Naive thymus-derived CD4-positive, alpha-beta T cell (primary cell): ENCODE data around the gene CCDC137. TPM values are rescaled to one million over a fixed set of nuclear protein-coding genes. Genes with fewer than 3 reads are reported as not detected.

Source experiments
- ATAC-seq: fragments of 150-1000 bp; cut with Tn5 transposase; 2 replicates; pipeline ENCODE4 v1.10.0; 2021; ENCODE audit warnings: mild to moderate bottlenecking, moderate library complexity
- CTCF ChIA-PET: fragments of 350-600 bp; sonication (Branson Sonifier 250); formaldehyde crosslinking; loops from one replicate; lab custom pipeline; 2021; ENCODE audit warnings: antibody characterized with exemption; lab: Charles Lee
- POLR2A ChIA-PET: fragments of 350-600 bp; sonication (Branson Sonifier 250); formaldehyde crosslinking; loops from one replicate; lab custom pipeline; 2021; ENCODE audit warnings: antibody characterized with exemption, inconsistent platforms; lab: Charles Lee
- DNase-seq, 9 donors: peaks; one replicate each; pipeline versions ENCODE4 v3.0.0 to v3.0.0-alpha.2; 2020 to 2022; ENCODE audit warnings: mixed read lengths in 1 of 9
- H3K27ac ChIP-seq: one replicate; pipeline ENCODE4 v1.7.0; 2013; ENCODE audit warnings: mild to moderate bottlenecking, low read depth, low read length, moderate library complexity
- H3K27me3 ChIP-seq, 2 donors: one replicate each; pipeline ENCODE4 v1.7.0; 2013; ENCODE audit warnings: low read length in 2 of 2, mild to moderate bottlenecking in 2 of 2, moderate library complexity in 2 of 2; ENCODE audit not compliant: control insufficient read depth in 2 of 2, insufficient read depth in 2 of 2
- H3K36me3 ChIP-seq, 3 experiments: 1 replicate in 2 of 3; 2 replicates in 1 of 3; pipeline ENCODE4 v1.7.0; 2013; ENCODE audit warnings: low read length in 3 of 3, mild to moderate bottlenecking in 3 of 3, moderate library complexity in 1 of 3; ENCODE audit not compliant: insufficient read depth in 3 of 3, control insufficient read depth in 2 of 3
- H3K4me1 ChIP-seq, 2 donors: one replicate each; pipeline ENCODE4 v1.7.0; 2013; ENCODE audit warnings: low read length in 2 of 2, mild to moderate bottlenecking in 2 of 2, moderate library complexity in 1 of 2; ENCODE audit not compliant: control insufficient read depth in 2 of 2, insufficient read depth in 2 of 2
- H3K4me3 ChIP-seq: 2 replicates; pipeline ENCODE4 v1.7.0; 2013; ENCODE audit warnings: mild to moderate bottlenecking, low read length
- H3K9me3 ChIP-seq, 3 experiments: 1 replicate in 2 of 3; 2 replicates in 1 of 3; pipeline ENCODE4 v1.7.0; 2013; ENCODE audit warnings: low read length in 3 of 3; ENCODE audit not compliant: control insufficient read depth in 2 of 3
- H3K27ac Mint-ChIP-seq, 9 donors: one replicate each; pipeline ENCODE4 v1.8.0; 2020 to 2022; ENCODE audit warnings: mixed read lengths in 9 of 9, mild to moderate bottlenecking in 8 of 9, moderate library complexity in 5 of 9, inconsistent platforms in 2 of 9
- H3K27me3 Mint-ChIP-seq, 5 donors: one replicate each; pipeline ENCODE4 v1.8.0; 2021 to 2022; ENCODE audit warnings: mixed read lengths in 5 of 5, mild to moderate bottlenecking in 1 of 5
- H3K36me3 Mint-ChIP-seq, 5 donors: one replicate each; pipeline ENCODE4 v1.8.0; 2020 to 2022; ENCODE audit warnings: mixed read lengths in 5 of 5, mild to moderate bottlenecking in 3 of 5, inconsistent platforms in 1 of 5
- H3K4me1 Mint-ChIP-seq, 7 donors: one replicate each; pipeline ENCODE4 v1.8.0; 2020 to 2022; ENCODE audit warnings: mixed read lengths in 7 of 7, mild to moderate bottlenecking in 3 of 7, inconsistent platforms in 1 of 7
- H3K4me3 Mint-ChIP-seq, 10 donors: one replicate each; pipeline ENCODE4 v1.8.0; 2020 to 2022; ENCODE audit warnings: mild to moderate bottlenecking in 10 of 10, mixed read lengths in 10 of 10, moderate library complexity in 6 of 10, inconsistent platforms in 2 of 10
- H3K9me3 Mint-ChIP-seq, 11 donors: one replicate each; pipeline ENCODE4 v1.8.0; 2020 to 2022; ENCODE audit warnings: mixed read lengths in 11 of 11, mild to moderate bottlenecking in 4 of 11, inconsistent platforms in 1 of 11, moderate library complexity in 1 of 11
- intact Hi-C, 2 donors: fragments of 100-400 bp; cut with micrococcal nuclease; formaldehyde crosslinking; loops; one replicate each; pipeline ENCODE4 v1.15.1; 2023
- polyA plus RNA-seq, 2 donors: library from polyadenylated mRNA; unstranded; fragments of 300-500 nt; fragmentation: Illumina TruSeq; gene quantifications; one replicate each; pipeline ENCODE4 v1.2.3, GENCODE V29; 2021
- total RNA-seq, 6 experiments: library from RNA in 5 of 6; stranded (reverse) in 5 of 6; gene quantifications; 1 replicate in 5 of 6; 2 replicates in 1 of 6; pipeline ENCODE4 v1.2.3 and lab custom pipeline; 2021 to 2026

Gene CCDC137
- total and polyA plus RNA-seq, 7 experiments from 2014 or later, result 10.0 to 33.5 (median 26.0) TPM

GRCh38 chr17:81686614-81687013 is 20.1 kb downstream of the CCDC137 start:
- ATAC-seq, result no peak
- H3K4me1 ChIP-seq, result peaks cover 22 to 24% of the 10 kb centered on the region in 2 donors
- no peak overlapping the region for H3K27ac Mint-ChIP-seq
- no peaks in the 10 kb centered on the region for H3K9me3 ChIP-seq
- no peak for DNase-seq
- ChIA-PET CTCF (no interaction called here), POLR2A (no interaction called here)
- intact Hi-C loops, result loop anchor here in 1 of 2 donors (10.0 kb wide), 1 partner anchor 348 kb away; the partner anchor contains the start of genes DCXR and RAC3
- H3K4me3 ChIP-seq, result no peak overlapping the region
- peaks cover 0 to 3% (median 0%) of the 10 kb centered on the region in 5 donors for H3K27me3 Mint-ChIP-seq
- H3K9me3 Mint-ChIP-seq, result peaks cover 0 to 4% (median 0%) of the 10 kb centered on the region in 11 donors
- H3K4me3 Mint-ChIP-seq, result no peak overlapping the region
- H3K36me3 ChIP-seq, result peaks cover 10 to 64% (median 28%) of the 10 kb centered on the region in 3 experiments
- peaks cover 27 to 50% (median 40%) of the 10 kb centered on the region in 7 donors for H3K4me1 Mint-ChIP-seq
- H3K36me3 Mint-ChIP-seq, result peaks cover 2 to 23% (median 5%) of the 10 kb centered on the region in 5 donors
- H3K27me3 ChIP-seq, result no peaks in the 10 kb centered on the region
- H3K27ac ChIP-seq, result no peak overlapping the region

GRCh38 chr17:81687770-81688541 is 21.4 kb downstream of the CCDC137 start:
- CTCF ChIA-PET, result no interaction called here
- H3K4me3 ChIP-seq, result no peak overlapping the region
- no peak overlapping the region for H3K27ac ChIP-seq
- H3K36me3 ChIP-seq, result peaks cover 10 to 77% (median 28%) of the 10 kb centered on the region in 3 experiments
- H3K27me3 ChIP-seq, result no peaks in the 10 kb centered on the region
- Mint-ChIP-seq H3K4me1 (peaks cover 22 to 43% (median 30%) of the 10 kb centered on the region in 7 donors), H3K9me3 (peaks cover 0 to 4% (median 0%) of the 10 kb centered on the region in 11 donors), H3K27ac (peak overlapping the region in 1 of 9 donors; percentile 21), H3K36me3 (peaks cover 0 to 29% (median 5%) of the 10 kb centered on the region in 5 donors), H3K27me3 (peaks cover 0 to 3% (median 0%) of the 10 kb centered on the region in 5 donors), H3K4me3 (peak overlapping the region in 3 of 10 donors; percentile 29 to 59 (median 50))
- H3K9me3 ChIP-seq, result no peaks in the 10 kb centered on the region
- intact Hi-C loops, result loop anchor here in 1 of 2 donors (10.0 kb wide), 1 partner anchor 347 kb away; the partner anchor contains the start of genes DCXR and RAC3
- H3K4me1 ChIP-seq, result peaks cover 16 to 20% of the 10 kb centered on the region in 2 donors
- POLR2A ChIA-PET, result no interaction called here
- DNase-seq, result no peak
- ATAC-seq, result no peak

DNA sequence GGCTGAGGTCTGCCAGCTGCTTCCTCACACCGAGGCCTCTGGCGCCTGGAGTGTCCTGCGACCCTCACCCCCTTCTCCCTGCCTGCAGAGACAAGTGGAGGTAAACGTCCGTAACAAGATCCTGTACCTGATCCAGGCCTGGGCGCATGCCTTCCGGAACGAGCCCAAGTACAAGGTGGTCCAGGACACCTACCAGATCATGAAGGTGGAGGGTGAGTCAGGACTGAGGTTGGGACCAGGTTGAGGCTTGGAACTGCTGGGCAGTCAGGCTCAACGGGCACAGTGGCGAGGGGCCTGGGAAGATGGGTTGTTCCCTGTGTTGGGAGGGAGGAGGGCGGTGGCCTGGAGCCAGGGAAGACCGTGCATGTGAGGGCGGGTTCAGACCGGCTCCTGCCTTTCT is 22.1 kb downstream of the CCDC137 start:
- Mint-ChIP-seq H3K4me1 (peaks cover 19 to 40% (median 28%) of the 10 kb centered on the region in 7 donors), H3K27ac (peak overlapping the region in 2 of 9 donors; percentile 30 to 75), H3K36me3 (peaks cover 0 to 29% (median 4%) of the 10 kb centered on the region in 5 donors), H3K4me3 (no peak overlapping the region), H3K27me3 (peaks cover 0 to 2% (median 0%) of the 10 kb centered on the region in 5 donors), H3K9me3 (peaks cover 0 to 3% (median 0%) of the 10 kb centered on the region in 11 donors)
- ChIA-PET CTCF (no interaction called here), POLR2A (no interaction called here)
- ATAC-seq, result no peak
- H3K27me3 ChIP-seq, result no peaks in the 10 kb centered on the region
- H3K4me3 ChIP-seq, result no peak overlapping the region
- peaks cover 10 to 78% (median 28%) of the 10 kb centered on the region in 3 experiments for H3K36me3 ChIP-seq
- H3K27ac ChIP-seq, result no peak overlapping the region
- no peak for DNase-seq
- H3K4me1 ChIP-seq, result peaks cover 16 to 20% of the 10 kb centered on the region in 2 donors
- no peaks in the 10 kb centered on the region for H3K9me3 ChIP-seq
- intact Hi-C loops, result loop anchor here in 1 of 2 donors (10.0 kb wide), 1 partner anchor 346 kb away; the partner anchor contains the start of genes DCXR and RAC3

GRCh38 chr17:81690066-81690465 is 23.5 kb downstream of the CCDC137 start:
- CTCF ChIA-PET, result no interaction called here
- H3K27me3 ChIP-seq, result no peaks in the 10 kb centered on the region
- H3K4me1 ChIP-seq, result peaks cover 9 to 11% of the 10 kb centered on the region in 2 donors
- Mint-ChIP-seq H3K27ac (no peak overlapping the region), H3K27me3 (no peaks in the 10 kb centered on the region), H3K4me3 (no peak overlapping the region), H3K4me1 (peaks cover 11 to 29% (median 19%) of the 10 kb centered on the region in 7 donors), H3K9me3 (no peaks in the 10 kb centered on the region), H3K36me3 (peaks cover 0 to 29% (median 4%) of the 10 kb centered on the region in 5 donors)
- intact Hi-C loops, result no loop called here
- H3K4me3 ChIP-seq, result no peak overlapping the region
- no peaks in the 10 kb centered on the region for H3K9me3 ChIP-seq
- POLR2A ChIA-PET, result no interaction called here
- no peak overlapping the region for H3K27ac ChIP-seq
- H3K36me3 ChIP-seq, result peaks cover 10 to 93% (median 28%) of the 10 kb centered on the region in 3 experiments
- no peak for DNase-seq
- ATAC-seq, result no peak

- H3K9me3 Mint-ChIP-seq, result no peaks in the 10 kb centered on the region
- ChIA-PET POLR2A (no interaction called here), CTCF (no interaction called here)
- no peaks in the 10 kb centered on the region for H3K9me3 ChIP-seq
- ATAC-seq (no peak), DNase-seq (no peak)
- H3K4me3 Mint-ChIP-seq, result no peak overlapping the region
- peaks cover 10 to 97% (median 28%) of the 10 kb centered on the region in 3 experiments for H3K36me3 ChIP-seq
- H3K27me3 ChIP-seq, result no peaks in the 10 kb centered on the region
- H3K4me1 Mint-ChIP-seq, result peaks cover 7 to 24% (median 16%) of the 10 kb centered on the region in 7 donors
- peaks cover 4 to 7% of the 10 kb centered on the region in 2 donors for H3K4me1 ChIP-seq
- intact Hi-C loops, result no loop called here
- no peaks in the 10 kb centered on the region for H3K27me3 Mint-ChIP-seq
- H3K36me3 Mint-ChIP-seq, result peaks cover 0 to 29% (median 4%) of the 10 kb centered on the region in 5 donors
- no peak overlapping the region for H3K4me3 ChIP-seq
- no peak overlapping the region for H3K27ac Mint-ChIP-seq
- no peak overlapping the region for H3K27ac ChIP-seq
Measured at GRCh38 chr17:81690549-81690948, 24.0 kb downstream of the CCDC137 start.

- H3K9me3 ChIP-seq, result no peaks in the 10 kb centered on the region
- no peak overlapping the region for H3K27ac ChIP-seq
- ATAC-seq (no peak), DNase-seq (no peak)
- Mint-ChIP-seq H3K4me3 (no peak overlapping the region), H3K9me3 (no peaks in the 10 kb centered on the region), H3K4me1 (peaks cover 2 to 20% (median 10%) of the 10 kb centered on the region in 7 donors), H3K27me3 (no peaks in the 10 kb centered on the region), H3K27ac (no peak overlapping the region), H3K36me3 (peaks cover 0 to 31% (median 2%) of the 10 kb centered on the region in 5 donors)
- no peaks in the 10 kb centered on the region for H3K27me3 ChIP-seq
- intact Hi-C loops, result no loop called here
- H3K4me3 ChIP-seq, result no peak overlapping the region
- peaks cover 7 to 99% (median 26%) of the 10 kb centered on the region in 3 experiments for H3K36me3 ChIP-seq
- ChIA-PET CTCF (no interaction called here), POLR2A (interaction anchor here (0.7 kb wide), 1 partner anchor 188 kb away, joined by 3 read pairs; no protein-coding TSS in a partner anchor)
- peaks cover 0 to 1% of the 10 kb centered on the region in 2 donors for H3K4me1 ChIP-seq
Measured at GRCh38 chr17:81691196-81691595, 24.7 kb downstream of the CCDC137 start.
